PC-9 (cell line): ENCODE data around the gene MCM9. TPM values are rescaled to one million over a fixed set of nuclear protein-coding genes. Genes with fewer than 3 reads are reported as not detected.

ENCODE experiments used
- BruUV-seq: library from RNA; stranded (reverse); fragments of 400-500 nt; replicated peaks from 2 replicates; lab custom pipeline; 2021; lab: Mats Ljungman, UMichigan
- CTCF ChIA-PET: fragments of 300-600 bp; sonication (Branson Sonifier 250); formaldehyde crosslinking; loops from one replicate; lab custom pipeline; 2022; ENCODE audit warnings: antibody characterized with exemption; lab: Charles Lee
- POLR2A ChIA-PET: fragments of 300-600 bp; sonication (Branson Sonifier 250); formaldehyde crosslinking; loops from one replicate; lab custom pipeline; 2022; ENCODE audit warnings: antibody characterized with exemption; ENCODE audit not compliant: unreplicated experiment; lab: Charles Lee
- DNase-seq, 2 experiments: peaks; one replicate each; pipeline versions ENCODE4 v3.0.0 to v3.0.0-alpha.2; 2015 to 2022; ENCODE audit warnings: mixed read lengths in 1 of 2
- H2AFZ ChIP-seq: fragments of 200-600 bp; sonication (generic); 2 replicates; pipeline ENCODE4 v1.8.1; 2017; ENCODE audit warnings: antibody characterized with exemption
- H3F3A ChIP-seq: fragments of 200-600 bp; sonication (generic); 2 replicates; pipeline ENCODE4 v1.8.1; 2017; ENCODE audit warnings: antibody characterized with exemption, mild to moderate bottlenecking, low read depth; ENCODE audit not compliant: insufficient read depth
- H3K27ac ChIP-seq: fragments of 200-600 bp; sonication (generic); 2 replicates; pipeline ENCODE4 v1.6.1; 2016; ENCODE audit warnings: mixed run types
- H3K27me3 ChIP-seq: fragments of 200-600 bp; sonication (generic); 2 replicates; pipeline ENCODE4 v1.6.1; 2016; ENCODE audit warnings: low read depth, mixed run types; ENCODE audit not compliant: insufficient read depth
- H3K36me3 ChIP-seq: fragments of 200-600 bp; sonication (generic); 2 replicates; pipeline ENCODE4 v1.6.1; 2016; ENCODE audit warnings: low read depth, mixed run types
- H3K4me1 ChIP-seq: fragments of 200-600 bp; sonication (generic); replicated peaks from 2 replicates; pipeline ENCODE4 v1.6.1; 2016; ENCODE audit warnings: mixed run types; ENCODE audit not compliant: insufficient read depth
- H3K4me2 ChIP-seq: fragments of 200-600 bp; sonication (generic); 2 replicates; pipeline ENCODE4 v1.6.1; 2017; ENCODE audit warnings: mixed run types
- H3K4me3 ChIP-seq: fragments of 200-600 bp; sonication (generic); 2 replicates; pipeline ENCODE4 v1.6.1; 2016; ENCODE audit warnings: mixed run types
- H3K79me2 ChIP-seq: fragments of 200-600 bp; sonication (generic); 2 replicates; pipeline ENCODE4 v1.6.1; 2017; ENCODE audit warnings: low read depth, mixed run types
- H3K9me2 ChIP-seq: fragments of 200-600 bp; sonication (generic); 2 replicates; pipeline ENCODE4 v1.8.1; 2017; ENCODE audit warnings: mild to moderate bottlenecking; ENCODE audit not compliant: insufficient read depth
- H3K9me3 ChIP-seq: fragments of 200-600 bp; sonication (generic); 2 replicates; pipeline ENCODE4 v1.8.1; 2016; ENCODE audit warnings: low read depth; ENCODE audit not compliant: insufficient read depth
- H4K20me1 ChIP-seq: fragments of 200-600 bp; sonication (generic); 2 replicates; pipeline ENCODE4 v1.8.1; 2017; ENCODE audit not compliant: insufficient read depth
- CTCF ChIP-seq: fragments of 200-600 bp; sonication (generic); conservative IDR thresholded peaks from 2 replicates; pipeline ENCODE4 v1.6.1; 2017; ENCODE audit warnings: mixed run types, antibody characterized with exemption, mild to moderate bottlenecking, moderate library complexity
- EZH2 ChIP-seq: fragments of 200-600 bp; sonication (generic); IDR thresholded peaks from 2 replicates; pipeline ENCODE4 v1.8.0; 2017; ENCODE audit warnings: antibody characterized with exemption, low read depth
- intact Hi-C: fragments of 100-400 bp; cut with micrococcal nuclease; formaldehyde crosslinking; loops from one replicate; pipeline ENCODE4 v1.10.0; 2022; ENCODE audit not compliant: unreplicated experiment
- total RNA-seq: library from RNA; stranded (reverse); gene quantifications from 2 replicates; pipeline ENCODE4 v1.2.3, GENCODE V29; 2021

Gene MCM9
- total RNA-seq, 1 experiment from 2014 or later, result 18.1 TPM

DNA sequence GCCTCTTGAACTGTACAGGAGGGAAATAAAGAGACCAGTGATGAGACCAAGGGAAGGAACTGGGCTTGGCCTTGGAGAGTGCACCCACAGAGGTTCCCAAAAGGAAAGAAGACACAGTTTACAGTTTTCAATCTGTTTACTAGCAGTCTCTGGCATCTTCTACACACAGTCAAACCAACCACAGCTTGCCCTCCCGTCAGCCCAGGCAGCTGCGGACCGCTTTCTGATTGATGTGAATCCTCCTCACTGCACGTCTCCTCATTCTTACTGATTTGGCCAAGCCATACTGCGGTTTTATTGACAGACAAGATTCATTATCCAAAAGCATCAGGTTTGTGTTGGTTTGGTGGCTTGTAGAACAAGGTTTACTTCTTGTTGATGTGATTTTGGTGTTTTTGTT lies 145.5 kb downstream of the MCM9 start:
- DNase-seq, result peak in 1 of 2 experiments; percentile 28
- Histone ChIP-seq H3K27me3 (no peaks in the 10 kb centered on the region), H3K27ac (no peak overlapping the region), H3F3A (no peaks in the 10 kb centered on the region), H3K36me3 (no peaks in the 10 kb centered on the region), H3K9me2 (no peaks in the 10 kb centered on the region), H3K9me3 (no peaks in the 10 kb centered on the region), H3K79me2 (no peaks in the 10 kb centered on the region), H3K4me2 (no peak overlapping the region), H4K20me1 (no peaks in the 10 kb centered on the region), H2AFZ (no peak overlapping the region), H3K4me1 (no peaks in the 10 kb centered on the region), H3K4me3 (no peak overlapping the region)
- intact Hi-C loops, result no loop called here
- no TSS peak for BruUV-seq
- TF ChIP-seq CTCF (no peak), EZH2 (no peak)
- CTCF ChIA-PET, result no interaction called here
- POLR2A ChIA-PET, result no interaction called here

DNA sequence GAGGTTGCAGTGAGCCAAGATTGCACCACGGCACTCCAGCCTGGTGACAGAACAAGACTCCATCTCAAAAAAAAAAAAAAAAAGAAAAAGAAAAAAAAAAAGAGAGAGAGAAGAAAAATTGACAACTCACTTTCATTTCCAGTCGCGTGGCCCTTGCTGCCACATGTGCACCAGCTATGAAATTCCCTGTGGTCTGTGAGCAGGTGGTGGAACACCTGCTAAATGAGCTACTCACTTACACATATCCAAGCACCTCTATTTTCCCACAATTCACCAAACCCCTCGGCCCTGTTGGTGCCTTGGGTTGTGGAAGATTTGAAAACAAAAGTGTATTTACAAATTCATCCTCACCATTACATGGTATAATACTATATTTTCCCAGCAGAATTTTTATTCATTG lies 146.3 kb downstream of the MCM9 start:
- no peaks in the 10 kb centered on the region for H3K36me3 ChIP-seq
- no peaks in the 10 kb centered on the region for H3K9me2 ChIP-seq
- DNase-seq, result no peak
- no peak overlapping the region for H3K4me3 ChIP-seq
- H2AFZ ChIP-seq, result no peak overlapping the region
- BruUV-seq, result no TSS peak
- H3K4me1 ChIP-seq, result no peaks in the 10 kb centered on the region
- POLR2A ChIA-PET, result no interaction called here
- H3K9me3 ChIP-seq, result no peaks in the 10 kb centered on the region
- intact Hi-C loops, result no loop called here
- H3K27me3 ChIP-seq, result no peaks in the 10 kb centered on the region
- H3F3A ChIP-seq, result no peaks in the 10 kb centered on the region
- CTCF ChIA-PET, result no interaction called here
- TF ChIP-seq EZH2, result no peak
- no peak for TF ChIP-seq CTCF
- H4K20me1 ChIP-seq, result no peaks in the 10 kb centered on the region
- H3K27ac ChIP-seq, result no peak overlapping the region
- no peak overlapping the region for H3K4me2 ChIP-seq
- no peaks in the 10 kb centered on the region for H3K79me2 ChIP-seq

GRCh38 chr6:118787724-118788423 lies 147.1 kb downstream of the MCM9 start:
- no TSS peak for BruUV-seq
- ChIA-PET CTCF (no interaction called here), POLR2A (no interaction called here)
- Histone ChIP-seq H3K4me1 (no peaks in the 10 kb centered on the region), H3K36me3 (no peaks in the 10 kb centered on the region), H4K20me1 (no peaks in the 10 kb centered on the region), H3K27me3 (no peaks in the 10 kb centered on the region), H3K27ac (no peak overlapping the region), H3K9me3 (no peaks in the 10 kb centered on the region), H3K4me3 (no peak overlapping the region), H3K9me2 (no peaks in the 10 kb centered on the region), H3F3A (no peaks in the 10 kb centered on the region), H3K4me2 (no peak overlapping the region), H2AFZ (no peak overlapping the region), H3K79me2 (no peaks in the 10 kb centered on the region)
- no peak for TF ChIP-seq CTCF
- TF ChIP-seq EZH2, result no peak
- intact Hi-C loops, result no loop called here
- DNase-seq, result peak in 1 of 2 experiments; percentile 29
